GM12892 (cell line): ENCODE data around the gene ZAP70.

Source experiments
- POLR2A ChIP-seq: IDR thresholded peaks from 2 replicates; pipeline ENCODE4 v1.6.1; 2011; ENCODE audit warnings: low read depth, low read length, control low read depth
- POLR2AphosphoS5 ChIP-seq: IDR thresholded peaks from 2 replicates; pipeline ENCODE4 v1.6.1; 2011; ENCODE audit warnings: low read depth, low read length, control low read depth
- TAF1 ChIP-seq: IDR thresholded peaks from 2 replicates; pipeline ENCODE4 v1.6.1; 2011; ENCODE audit warnings: low read depth, mild to moderate bottlenecking, control low read depth, low read length, borderline replicate concordance

DNA sequence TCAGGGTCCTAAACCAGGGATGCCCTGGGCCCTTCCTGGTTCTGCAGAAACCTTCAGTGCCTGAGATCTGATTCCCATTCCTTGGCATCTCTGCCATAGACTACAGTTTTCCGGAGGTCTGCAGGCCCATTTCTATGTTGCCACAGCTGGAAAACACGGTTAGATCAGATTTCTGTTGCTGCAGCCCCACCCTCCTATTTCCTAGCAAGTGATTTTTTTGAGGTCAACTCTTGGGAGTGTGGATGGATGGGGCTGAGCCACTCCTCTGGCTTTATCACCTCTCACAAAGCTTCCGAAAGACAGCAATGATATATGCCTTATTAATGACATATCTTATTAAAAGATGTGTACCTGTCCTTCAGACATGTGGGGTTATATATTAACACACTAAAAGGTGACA is 56.3 kb downstream of the ZAP70 start:
- TF ChIP-seq POLR2A (no peak), TAF1 (no peak), POLR2AphosphoS5 (no peak)
